OCI-LY3 (cell line): Measurements from ENCODE around the gene DIP2C.

Experiments
- H2AFZ ChIP-seq: fragments of 200-600, 300-600 bp; shearing (Covaris generic); 2 replicates; pipeline ENCODE4 v1.6.0; 2014; ENCODE audit warnings: antibody characterized with exemption, low read depth, low read length
- H3K27ac ChIP-seq: fragments of 200-600, 300-600 bp; sonication (generic); 2 replicates; pipeline ENCODE4 v1.5.1; 2014; ENCODE audit warnings: mild to moderate bottlenecking, low read length, moderate library complexity, mixed read lengths
- H3K27me3 ChIP-seq: fragments of 200-600, 300-600 bp; sonication (generic); 2 replicates; pipeline ENCODE4 v1.6.1; 2014; ENCODE audit warnings: low read depth, low read length, mixed read lengths
- H3K36me3 ChIP-seq: fragments of 200-600, 300-600 bp; sonication (generic); replicated peaks from 2 replicates; pipeline ENCODE3; 2014; ENCODE audit warnings: low read depth, low read length, mixed read lengths
- H3K4me1 ChIP-seq: fragments of 300-600, 200-600 bp; sonication (generic); 2 replicates; pipeline ENCODE4 v1.6.1; 2014; ENCODE audit warnings: low read length, mixed read lengths
- H3K4me2 ChIP-seq: fragments of 200-600, 300-600 bp; sonication (generic); 2 replicates; pipeline ENCODE4 v1.6.1; 2014; ENCODE audit warnings: low read length, mixed read lengths
- H3K4me3 ChIP-seq: fragments of 300-600, 200-600 bp; sonication (generic); 2 replicates; pipeline ENCODE4 v1.5.1; 2014; ENCODE audit warnings: antibody characterized with exemption, mild to moderate bottlenecking, low read length, moderate library complexity
- H3K79me2 ChIP-seq: fragments of 300-600, 200-600 bp; shearing (Covaris generic); 2 replicates; pipeline ENCODE4 v1.6.1; 2014; ENCODE audit warnings: mild to moderate bottlenecking, low read length, mixed read lengths
- H3K9ac ChIP-seq: fragments of 300-600, 200-600 bp; shearing (Covaris generic); 2 replicates; pipeline ENCODE4 v1.6.0; 2014; ENCODE audit warnings: mild to moderate bottlenecking, low read length, moderate library complexity
- H3K9me3 ChIP-seq: fragments of 200-600, 300-600 bp; shearing (Covaris generic); 2 replicates; pipeline ENCODE4 v1.6.1; 2014; ENCODE audit warnings: low read length, mixed read lengths; ENCODE audit not compliant: insufficient read depth
- H4K20me1 ChIP-seq: fragments of 200-600, 300-600 bp; sonication (generic); 2 replicates; pipeline ENCODE4 v1.6.1; 2016; ENCODE audit warnings: low read length, mixed read lengths; ENCODE audit not compliant: insufficient read depth
- EZH2phosphoT487 ChIP-seq: fragments of 200-600 bp; shearing (Covaris generic); IDR thresholded peaks from 2 replicates; pipeline ENCODE4 v1.6.1; 2018; ENCODE audit warnings: antibody characterized with exemption, mixed run types, low read depth
- TF ChIP-seq, protein P1 (sequence below): fragments of 200-600, 300-600 bp; sonication (generic); IDR thresholded peaks from 2 replicates; pipeline ENCODE4 v1.5.1; 2014; ENCODE audit warnings: antibody characterized with exemption, low read length, low read depth

The DIP2C gene

DNA sequence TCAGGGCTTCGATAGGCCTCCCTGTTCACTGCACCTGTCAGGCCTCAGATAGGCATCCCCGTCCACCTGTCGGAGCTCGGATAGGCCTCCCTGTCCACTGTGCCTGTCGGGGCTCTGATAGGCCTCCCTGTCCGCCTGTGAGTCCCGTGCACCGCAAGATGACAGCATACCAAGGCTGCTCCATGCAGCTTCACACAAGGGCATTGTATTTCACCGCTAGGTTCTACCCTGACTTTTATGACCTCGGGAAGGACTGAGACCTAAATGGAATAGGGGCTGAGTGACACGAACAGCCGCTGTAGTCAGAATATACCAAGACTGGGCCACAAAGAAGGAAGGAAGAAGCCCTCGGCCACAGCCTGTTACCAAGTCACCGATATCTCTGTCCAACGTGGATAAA is 271.2 kb downstream of the DIP2C start:
- H3K36me3 ChIP-seq = no peaks in the 10 kb centered on the region
- no peak for TF ChIP-seq EZH2phosphoT487
- TF ChIP-seq, protein P1, sequence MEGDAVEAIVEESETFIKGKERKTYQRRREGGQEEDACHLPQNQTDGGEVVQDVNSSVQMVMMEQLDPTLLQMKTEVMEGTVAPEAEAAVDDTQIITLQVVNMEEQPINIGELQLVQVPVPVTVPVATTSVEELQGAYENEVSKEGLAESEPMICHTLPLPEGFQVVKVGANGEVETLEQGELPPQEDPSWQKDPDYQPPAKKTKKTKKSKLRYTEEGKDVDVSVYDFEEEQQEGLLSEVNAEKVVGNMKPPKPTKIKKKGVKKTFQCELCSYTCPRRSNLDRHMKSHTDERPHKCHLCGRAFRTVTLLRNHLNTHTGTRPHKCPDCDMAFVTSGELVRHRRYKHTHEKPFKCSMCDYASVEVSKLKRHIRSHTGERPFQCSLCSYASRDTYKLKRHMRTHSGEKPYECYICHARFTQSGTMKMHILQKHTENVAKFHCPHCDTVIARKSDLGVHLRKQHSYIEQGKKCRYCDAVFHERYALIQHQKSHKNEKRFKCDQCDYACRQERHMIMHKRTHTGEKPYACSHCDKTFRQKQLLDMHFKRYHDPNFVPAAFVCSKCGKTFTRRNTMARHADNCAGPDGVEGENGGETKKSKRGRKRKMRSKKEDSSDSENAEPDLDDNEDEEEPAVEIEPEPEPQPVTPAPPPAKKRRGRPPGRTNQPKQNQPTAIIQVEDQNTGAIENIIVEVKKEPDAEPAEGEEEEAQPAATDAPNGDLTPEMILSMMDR = no peak
- no peaks in the 10 kb centered on the region for H4K20me1 ChIP-seq
- H3K4me1 ChIP-seq = no peaks in the 10 kb centered on the region
- no peak overlapping the region for H3K9ac ChIP-seq
- H3K4me2 ChIP-seq = no peak overlapping the region
- no peak overlapping the region for H3K27ac ChIP-seq
- H3K79me2 ChIP-seq = no peaks in the 10 kb centered on the region
- H3K4me3 ChIP-seq = no peak overlapping the region
- no peaks in the 10 kb centered on the region for H3K9me3 ChIP-seq
- no peaks in the 10 kb centered on the region for H3K27me3 ChIP-seq
- H2AFZ ChIP-seq = no peak overlapping the region

GRCh38 chr10:416091-416515 is 273.4 kb downstream of the DIP2C start:
- Histone ChIP-seq H3K79me2 (no peaks in the 10 kb centered on the region), H3K27ac (no peak overlapping the region), H3K36me3 (no peaks in the 10 kb centered on the region)

GRCh38 chr10:413662-414071 is 275.8 kb downstream of the DIP2C start:
- Histone ChIP-seq H3K27ac (no peak overlapping the region), H3K36me3 (no peaks in the 10 kb centered on the region), H3K4me1 (no peaks in the 10 kb centered on the region), H4K20me1 (no peaks in the 10 kb centered on the region), H3K79me2 (no peaks in the 10 kb centered on the region), H3K4me2 (no peak overlapping the region), H3K27me3 (0 out of 2 replicates have a peak, but pooled peaks cover 2% of the 10 kb centered on the region), H3K4me3 (no peak overlapping the region), H3K9me3 (no peaks in the 10 kb centered on the region), H3K9ac (no peak overlapping the region), H2AFZ (no peak overlapping the region)
- TF ChIP-seq, protein P1 = no peak
- no peak for TF ChIP-seq EZH2phosphoT487

More at GRCh38 chr10:416091-416515, 273.4 kb downstream of the DIP2C start:
- Histone ChIP-seq H3K27me3 (no peaks in the 10 kb centered on the region), H2AFZ (no peak overlapping the region), H3K4me2 (no peak overlapping the region), H3K9me3 (no peaks in the 10 kb centered on the region), H4K20me1 (no peaks in the 10 kb centered on the region), H3K9ac (no peak overlapping the region), H3K4me1 (no peaks in the 10 kb centered on the region), H3K4me3 (no peak overlapping the region)
- no peak for TF ChIP-seq EZH2phosphoT487

GRCh38 chr10:412109-412508 is 277.4 kb downstream of the DIP2C start:
- no peaks in the 10 kb centered on the region for H3K9me3 ChIP-seq
- H3K79me2 ChIP-seq = no peaks in the 10 kb centered on the region
- no peak overlapping the region for H2AFZ ChIP-seq
- no peaks in the 10 kb centered on the region for H3K36me3 ChIP-seq
- H4K20me1 ChIP-seq = no peaks in the 10 kb centered on the region
- no peak overlapping the region for H3K9ac ChIP-seq
- no peak overlapping the region for H3K27ac ChIP-seq
- TF ChIP-seq, protein P1 = no peak
- TF ChIP-seq EZH2phosphoT487 = no peak
- H3K4me2 ChIP-seq = no peak overlapping the region
- H3K4me3 ChIP-seq = no peak overlapping the region
- H3K4me1 ChIP-seq = no peaks in the 10 kb centered on the region
- peaks cover 3% of the 10 kb centered on the region; the same call in 1 of the 2 replicates for H3K27me3 ChIP-seq
